Vagina (tissue), 2 donors: Measurements from ENCODE around the gene SACS. TPM values are rescaled to one million over a fixed set of nuclear protein-coding genes. Genes with fewer than 3 reads are reported as not detected.

Experiments used
- DNase-seq, 2 donors: peaks; one replicate each; pipeline ENCODE4 v3.0.0-alpha.2; 2017; ENCODE audit errors: extremely low spot score in 2 of 2
- H3K27ac ChIP-seq: fragments of 200-600 bp; sonication (generic); one replicate; pipeline ENCODE4 v1.5.1; 2019
- H3K27me3 ChIP-seq: fragments of 200-600 bp; sonication (generic); one replicate; pipeline ENCODE4 v1.5.1; 2019
- H3K36me3 ChIP-seq, 2 donors: fragments of 200-600 bp; sonication (generic); one replicate each; pipeline ENCODE4 v1.5.1; 2017 to 2019
- H3K4me1 ChIP-seq: fragments of 200-600 bp; sonication (generic); one replicate; pipeline ENCODE4 v1.5.1; 2019
- H3K4me3 ChIP-seq, 2 donors: fragments of 200-600 bp; sonication (generic); 1 replicate in 1 of 2; 2 replicates in 1 of 2; pipeline ENCODE4 v1.5.1; 2016 to 2019
- H3K9me3 ChIP-seq: fragments of 200-600 bp; sonication (generic); one replicate; pipeline ENCODE4 v1.5.1; 2019
- POLR2A ChIP-seq, 2 donors: fragments of 450-650 bp; IDR thresholded peaks; one replicate each; pipeline ENCODE4 v1.6.1; 2017; ENCODE audit warnings: antibody characterized with exemption in 2 of 2, mild to moderate bottlenecking in 2 of 2, moderate library complexity in 2 of 2
- POLR2AphosphoS5 ChIP-seq, 2 donors: sonication (generic); formaldehyde crosslinking; IDR thresholded peaks; one replicate each; pipeline ENCODE4 v1.9.0; 2017; ENCODE audit warnings: antibody characterized with exemption in 2 of 2, mild to moderate bottlenecking in 2 of 2, low read depth in 1 of 2; ENCODE audit not compliant: insufficient read depth in 1 of 2
- intact Hi-C: fragments of 100-400 bp; cut with DNase I; formaldehyde crosslinking; loops from one replicate; pipeline ENCODE4 v1.15.1; 2023
- total RNA-seq: library from RNA; depleted of rRNA; stranded (reverse); fragments of >200 nt; gene quantifications from one replicate; pipeline ENCODE4 v1.2.3, GENCODE V29; 2016
- TF ChIP-seq, protein P1 (sequence below), 3 experiments: fragments of 450-650 bp in 2 of 3; fragments of 200-600 bp in 1 of 3; sonication (generic) in 1 of 3; IDR thresholded peaks; one replicate each; pipeline ENCODE4 v1.5.1; 2017 to 2019; ENCODE audit warnings: antibody characterized with exemption in 3 of 3, mild to moderate bottlenecking in 2 of 3, moderate library complexity in 2 of 3

Gene SACS
- total RNA-seq, 1 donor from 2014 or later = 24.8 TPM

GRCh38 chr13:23472189-23472588 lies 38.7 kb upstream of the SACS start:
- intact Hi-C loops = no loop called here
- TF ChIP-seq POLR2AphosphoS5 (IDR thresholded peaks at IDR 0.05; ENCODE audit: insufficient read depth in 1 of 2, low read depth in 1 of 2) (no peak), POLR2A (IDR thresholded peaks at IDR 0.05) (no peak)
- TF ChIP-seq, protein P1, sequence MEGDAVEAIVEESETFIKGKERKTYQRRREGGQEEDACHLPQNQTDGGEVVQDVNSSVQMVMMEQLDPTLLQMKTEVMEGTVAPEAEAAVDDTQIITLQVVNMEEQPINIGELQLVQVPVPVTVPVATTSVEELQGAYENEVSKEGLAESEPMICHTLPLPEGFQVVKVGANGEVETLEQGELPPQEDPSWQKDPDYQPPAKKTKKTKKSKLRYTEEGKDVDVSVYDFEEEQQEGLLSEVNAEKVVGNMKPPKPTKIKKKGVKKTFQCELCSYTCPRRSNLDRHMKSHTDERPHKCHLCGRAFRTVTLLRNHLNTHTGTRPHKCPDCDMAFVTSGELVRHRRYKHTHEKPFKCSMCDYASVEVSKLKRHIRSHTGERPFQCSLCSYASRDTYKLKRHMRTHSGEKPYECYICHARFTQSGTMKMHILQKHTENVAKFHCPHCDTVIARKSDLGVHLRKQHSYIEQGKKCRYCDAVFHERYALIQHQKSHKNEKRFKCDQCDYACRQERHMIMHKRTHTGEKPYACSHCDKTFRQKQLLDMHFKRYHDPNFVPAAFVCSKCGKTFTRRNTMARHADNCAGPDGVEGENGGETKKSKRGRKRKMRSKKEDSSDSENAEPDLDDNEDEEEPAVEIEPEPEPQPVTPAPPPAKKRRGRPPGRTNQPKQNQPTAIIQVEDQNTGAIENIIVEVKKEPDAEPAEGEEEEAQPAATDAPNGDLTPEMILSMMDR (IDR thresholded peaks at IDR 0.05) = no peak
- Histone ChIP-seq H3K27me3 (no peaks in the 10 kb centered on the region), H3K4me1 (no peaks in the 10 kb centered on the region), H3K9me3 (no peaks in the 10 kb centered on the region), H3K27ac (no peak overlapping the region), H3K4me3 (no peak overlapping the region), H3K36me3 (no peaks in the 10 kb centered on the region)
- DNase-seq = no peak

DNA sequence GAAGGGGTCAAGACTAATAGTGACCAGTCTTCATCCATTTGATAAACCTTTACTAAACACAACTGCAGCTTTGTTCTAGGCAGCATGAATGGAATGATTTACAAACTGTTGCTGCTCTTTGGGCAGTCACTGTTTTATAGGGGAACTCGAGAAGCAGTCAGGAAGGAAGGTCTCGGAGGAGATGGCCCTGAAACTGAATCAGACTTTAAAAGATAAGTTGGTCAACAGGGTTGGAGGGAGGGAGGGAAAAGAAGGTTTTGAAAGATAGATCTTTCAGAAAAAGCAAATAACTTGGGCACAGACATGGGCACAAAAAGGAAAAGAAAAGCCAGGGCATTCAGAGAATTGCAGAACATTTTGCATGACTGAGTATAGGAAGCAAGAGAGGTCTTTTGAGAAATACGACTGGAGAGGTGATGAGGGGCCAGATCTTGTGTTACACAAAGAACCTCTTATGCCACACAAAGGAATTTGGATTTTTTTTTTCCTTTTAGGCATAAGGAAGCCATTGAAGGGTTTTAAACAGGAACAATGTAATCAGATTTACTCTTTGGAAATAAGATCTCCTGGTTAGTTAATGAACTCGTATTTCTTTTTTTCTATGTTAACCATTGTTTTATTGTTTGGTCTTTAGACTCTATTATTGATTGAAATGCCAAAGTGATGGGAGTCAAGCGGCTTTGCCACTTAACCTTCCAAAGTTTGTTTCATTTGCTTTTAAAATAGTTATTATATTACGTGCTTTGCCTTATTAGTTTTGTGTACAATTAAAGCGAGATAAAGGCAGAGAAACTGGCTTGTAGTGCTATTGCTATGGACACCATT lies 37.5 kb upstream of the SACS start:
- peaks cover 2% of the 10 kb centered on the region for H3K4me1 ChIP-seq
- TF ChIP-seq POLR2AphosphoS5 (IDR thresholded peaks at IDR 0.05; ENCODE audit: insufficient read depth in 1 of 2, low read depth in 1 of 2) = no peak
- TF ChIP-seq, protein P1 (IDR thresholded peaks at IDR 0.05) = no peak
- TF ChIP-seq POLR2A (IDR thresholded peaks at IDR 0.05) = no peak
- no peak for DNase-seq
- no peaks in the 10 kb centered on the region for H3K36me3 ChIP-seq
- H3K4me3 ChIP-seq = no peak overlapping the region
- H3K27me3 ChIP-seq = no peaks in the 10 kb centered on the region
- no peak overlapping the region for H3K27ac ChIP-seq
- intact Hi-C loops = no loop called here
- no peaks in the 10 kb centered on the region for H3K9me3 ChIP-seq

DNA sequence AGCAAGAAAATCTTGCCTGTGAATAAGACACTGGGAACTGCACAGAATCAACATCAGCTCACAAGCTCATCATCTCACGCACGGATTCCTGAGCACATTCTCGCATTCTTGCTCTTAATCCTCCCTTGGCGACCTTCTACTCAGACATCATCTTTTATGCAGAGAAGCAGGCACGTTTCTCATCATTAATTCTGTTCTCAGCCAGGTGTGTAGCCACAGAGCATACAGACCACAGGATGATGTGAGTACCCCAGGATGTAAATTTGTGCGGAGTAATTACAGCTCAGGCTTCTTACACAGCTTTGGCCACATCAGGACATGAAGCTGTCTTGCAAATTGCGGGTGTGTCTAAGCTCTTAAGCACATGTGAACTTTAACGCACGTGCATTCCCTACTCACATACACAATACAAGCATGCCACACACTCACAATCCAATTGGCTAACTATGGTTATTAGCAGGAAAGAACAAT lies 36.5 kb upstream of the SACS start:
- no peak overlapping the region for H3K27ac ChIP-seq
- H3K4me3 ChIP-seq = no peak overlapping the region
- no peak for DNase-seq
- H3K9me3 ChIP-seq = no peaks in the 10 kb centered on the region
- no peaks in the 10 kb centered on the region for H3K36me3 ChIP-seq
- TF ChIP-seq POLR2AphosphoS5 (IDR thresholded peaks at IDR 0.05; ENCODE audit: insufficient read depth in 1 of 2, low read depth in 1 of 2) = no peak
- TF ChIP-seq, protein P1 (IDR thresholded peaks at IDR 0.05) = no peak
- no peak for TF ChIP-seq POLR2A (IDR thresholded peaks at IDR 0.05)
- peaks cover 6% of the 10 kb centered on the region for H3K4me1 ChIP-seq
- intact Hi-C loops = no loop called here
- H3K27me3 ChIP-seq = no peaks in the 10 kb centered on the region

- intact Hi-C loops = no loop called here
- peaks cover 6% of the 10 kb centered on the region for H3K4me1 ChIP-seq
- TF ChIP-seq POLR2AphosphoS5 (IDR thresholded peaks at IDR 0.05; ENCODE audit: insufficient read depth in 1 of 2, low read depth in 1 of 2) = no peak
- TF ChIP-seq POLR2A (IDR thresholded peaks at IDR 0.05) = no peak
- TF ChIP-seq, protein P1 (IDR thresholded peaks at IDR 0.05) = no peak
- no peaks in the 10 kb centered on the region for H3K36me3 ChIP-seq
- no peaks in the 10 kb centered on the region for H3K27me3 ChIP-seq
- no peak overlapping the region for H3K4me3 ChIP-seq
- DNase-seq = no peak
- H3K27ac ChIP-seq = no peak overlapping the region
- H3K9me3 ChIP-seq = no peaks in the 10 kb centered on the region
Measured at GRCh38 chr13:23468811-23469210, 35.3 kb upstream of the SACS start.

DNA sequence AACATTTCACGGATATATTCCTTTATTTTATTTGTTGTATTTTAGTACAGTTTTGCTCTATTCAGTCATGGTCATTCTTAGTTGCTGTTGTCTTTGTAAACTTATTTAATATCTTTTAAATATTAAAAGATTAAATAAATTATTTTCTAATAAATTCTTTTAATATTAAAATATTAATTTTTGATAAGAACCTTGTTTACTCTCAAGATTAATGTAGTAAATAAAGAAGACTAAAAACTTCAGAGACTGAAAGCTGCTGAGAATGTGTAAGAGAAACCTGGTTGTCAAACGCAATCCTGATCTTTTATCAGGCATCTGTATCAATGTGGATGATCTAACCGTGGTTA lies 34.4 kb upstream of the SACS start:
- no peaks in the 10 kb centered on the region for H3K27me3 ChIP-seq
- H3K4me3 ChIP-seq = no peak overlapping the region
- no peak overlapping the region for H3K27ac ChIP-seq
- intact Hi-C loops = loop anchor here (2.0 kb wide), 1 partner anchor 405 kb away; no protein-coding TSS in a partner anchor
- H3K4me1 ChIP-seq = peaks cover 6% of the 10 kb centered on the region
- H3K36me3 ChIP-seq = no peaks in the 10 kb centered on the region
- TF ChIP-seq, protein P1 (IDR thresholded peaks at IDR 0.05) = no peak
- TF ChIP-seq POLR2A (IDR thresholded peaks at IDR 0.05) = no peak
- no peak for TF ChIP-seq POLR2AphosphoS5 (IDR thresholded peaks at IDR 0.05; ENCODE audit: insufficient read depth in 1 of 2, low read depth in 1 of 2)
- no peaks in the 10 kb centered on the region for H3K9me3 ChIP-seq
- no peak for DNase-seq
